Measurements from ENCODE around the gene ARHGAP15. TPM values are rescaled to one million over a fixed set of nuclear protein-coding genes. Genes with fewer than 3 reads are reported as not detected.

The ARHGAP15 gene
- total RNA-seq, 4 donors from 2014 or later, result 1.2 to 6.0 (median 3.4) TPM

- no peak overlapping the region for H3K4me3 ChIP-seq
- H3K27ac ChIP-seq, result no peak overlapping the region
- no peaks in the 10 kb centered on the region for H3K9me3 ChIP-seq
- TF ChIP-seq POLR2A (IDR thresholded peaks at IDR 0.05) (no peak), EP300 (IDR thresholded peaks at IDR 0.05) (no peak), CTCF (IDR thresholded peaks at IDR 0.05) (no peak), POLR2AphosphoS5 (IDR thresholded peaks at IDR 0.05) (no peak)
- H3K4me1 ChIP-seq, result no peaks in the 10 kb centered on the region
- 51% methylated on average over 2 of the region's 2 CpGs for WGBS
- no peaks in the 10 kb centered on the region for H3K36me3 ChIP-seq
- no peak for DNase-seq (ENCODE audit: low spot score in 2 of 2)
- H3K27me3 ChIP-seq, result no peaks in the 10 kb centered on the region
Measured at GRCh38 chr2:143171817-143172216, 42.6 kb downstream of the ARHGAP15 start.

- WGBS, result 97% methylated on average over 2 of the region's 2 CpGs
- Histone ChIP-seq H3K4me1 (no peaks in the 10 kb centered on the region), H3K4me3 (no peak overlapping the region), H3K27me3 (no peaks in the 10 kb centered on the region), H3K36me3 (no peaks in the 10 kb centered on the region), H3K9me3 (no peaks in the 10 kb centered on the region), H3K27ac (no peak overlapping the region)
- no peak for DNase-seq (ENCODE audit: low spot score in 2 of 2)
- no peak for TF ChIP-seq CTCF (IDR thresholded peaks at IDR 0.05)
- no peak for TF ChIP-seq EP300 (IDR thresholded peaks at IDR 0.05)
- TF ChIP-seq POLR2A (IDR thresholded peaks at IDR 0.05), result no peak
- no peak for TF ChIP-seq POLR2AphosphoS5 (IDR thresholded peaks at IDR 0.05)
Measured at GRCh38 chr2:143175438-143175837, 46.2 kb downstream of the ARHGAP15 start.

- no peak for DNase-seq (ENCODE audit: low spot score in 2 of 2)
- no peak overlapping the region for H3K27ac ChIP-seq
- no peak for TF ChIP-seq POLR2AphosphoS5 (IDR thresholded peaks at IDR 0.05)
- TF ChIP-seq POLR2A (IDR thresholded peaks at IDR 0.05), result no peak
- no peak for TF ChIP-seq EP300 (IDR thresholded peaks at IDR 0.05)
- no peak for TF ChIP-seq CTCF (IDR thresholded peaks at IDR 0.05)
Measured at GRCh38 chr2:143176606-143177005, 47.4 kb downstream of the ARHGAP15 start.

GRCh38 chr2:143177096-143177786 is 48.0 kb downstream of the ARHGAP15 start:
- no peak for TF ChIP-seq EP300 (IDR thresholded peaks at IDR 0.05)
- TF ChIP-seq POLR2AphosphoS5 (IDR thresholded peaks at IDR 0.05), result no peak
- TF ChIP-seq POLR2A (IDR thresholded peaks at IDR 0.05), result no peak
- no peak for TF ChIP-seq CTCF (IDR thresholded peaks at IDR 0.05)
- DNase-seq (ENCODE audit: low spot score in 2 of 2), result no peak
- no peaks in the 10 kb centered on the region for H3K9me3 ChIP-seq
- H3K27me3 ChIP-seq, result no peaks in the 10 kb centered on the region
- no peaks in the 10 kb centered on the region for H3K4me1 ChIP-seq
- H3K27ac ChIP-seq, result no peak overlapping the region
- no peak overlapping the region for H3K4me3 ChIP-seq
- H3K36me3 ChIP-seq, result no peaks in the 10 kb centered on the region
- WGBS, result 72% methylated on average over 5 of the region's 5 CpGs

More at GRCh38 chr2:143176606-143177005, 47.4 kb downstream of the ARHGAP15 start:
- Histone ChIP-seq H3K4me3 (no peak overlapping the region), H3K9me3 (no peaks in the 10 kb centered on the region), H3K4me1 (no peaks in the 10 kb centered on the region), H3K36me3 (no peaks in the 10 kb centered on the region), H3K27me3 (no peaks in the 10 kb centered on the region)
- 64% methylated on average over 3 of the region's 3 CpGs for WGBS

- Histone ChIP-seq H3K4me3 (no peak overlapping the region), H3K36me3 (no peaks in the 10 kb centered on the region), H3K9me3 (no peaks in the 10 kb centered on the region), H3K4me1 (no peaks in the 10 kb centered on the region), H3K27me3 (no peaks in the 10 kb centered on the region), H3K27ac (no peak overlapping the region)
- DNase-seq (ENCODE audit: low spot score in 2 of 2), result no peak
- TF ChIP-seq POLR2AphosphoS5 (IDR thresholded peaks at IDR 0.05) (no peak), CTCF (IDR thresholded peaks at IDR 0.05) (no peak)
Measured at GRCh38 chr2:143181494-143181893, 52.3 kb downstream of the ARHGAP15 start.

Data from suprapubic skin (tissue), 4 donors.